Uterus (tissue), 2 donors: ENCODE measurements around the gene PAN2.

Experiments used
- POLR2A ChIP-seq, 2 donors: fragments of 450-650 bp; IDR thresholded peaks; one replicate each; pipeline ENCODE4 v1.6.1; 2016; ENCODE audit warnings: antibody characterized with exemption in 2 of 2, mild to moderate bottlenecking in 1 of 2, moderate library complexity in 1 of 2
- TF ChIP-seq, protein P1 (sequence below), 4 experiments: fragments of 200-600 bp in 2 of 4; fragments of 450-650 bp in 2 of 4; sonication (generic) in 2 of 4; IDR thresholded peaks; one replicate each; pipeline ENCODE4 v1.5.1; 2016 to 2019; ENCODE audit warnings: antibody characterized with exemption in 4 of 4, mild to moderate bottlenecking in 2 of 4, moderate library complexity in 1 of 4

DNA sequence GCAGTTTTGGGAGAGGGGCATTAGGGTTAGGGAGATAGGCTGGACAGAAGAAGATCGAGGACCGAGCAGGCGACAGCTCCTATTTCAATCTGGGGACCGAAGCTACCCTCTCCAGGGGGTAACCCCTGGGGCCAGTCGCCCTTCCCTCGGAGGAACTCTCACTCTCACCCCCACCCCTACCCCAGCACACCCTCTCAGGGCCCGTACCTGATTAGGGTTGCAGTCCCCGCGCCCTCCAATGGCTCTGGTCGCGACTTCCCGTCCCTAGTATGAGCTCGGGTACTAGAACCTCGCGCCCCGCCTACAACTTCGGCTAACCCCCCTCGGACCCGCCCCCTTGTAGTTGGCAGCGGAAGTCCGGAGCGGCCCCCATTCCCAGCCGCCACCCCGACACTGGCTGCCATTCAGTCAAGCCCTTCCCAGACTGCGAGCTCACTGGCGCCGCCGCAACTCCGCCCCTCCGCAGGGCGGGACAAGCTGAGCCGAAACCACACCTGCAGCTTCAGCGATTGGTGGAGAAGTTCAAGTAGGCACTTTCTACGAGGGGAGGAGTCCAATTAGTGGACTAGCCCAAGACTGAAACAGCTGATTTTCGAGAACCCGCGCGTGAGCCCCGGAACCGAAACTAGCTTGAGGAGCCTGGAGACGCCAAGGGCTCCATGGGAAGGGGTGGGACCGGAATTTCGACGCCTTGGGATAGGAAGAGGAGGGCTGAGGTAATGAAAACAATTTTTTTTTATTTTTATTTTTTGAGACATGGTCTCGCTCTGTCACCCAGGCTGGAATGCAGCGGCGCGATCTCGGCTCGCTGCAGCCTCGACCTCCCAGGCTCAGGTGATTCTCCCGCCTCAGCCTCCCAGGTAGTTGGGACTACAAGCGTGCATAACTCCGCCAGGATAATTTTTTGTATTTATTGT lies 26.3 kb upstream of the PAN2 start, which contains the start of gene STAT2:
- TF ChIP-seq, protein P1, sequence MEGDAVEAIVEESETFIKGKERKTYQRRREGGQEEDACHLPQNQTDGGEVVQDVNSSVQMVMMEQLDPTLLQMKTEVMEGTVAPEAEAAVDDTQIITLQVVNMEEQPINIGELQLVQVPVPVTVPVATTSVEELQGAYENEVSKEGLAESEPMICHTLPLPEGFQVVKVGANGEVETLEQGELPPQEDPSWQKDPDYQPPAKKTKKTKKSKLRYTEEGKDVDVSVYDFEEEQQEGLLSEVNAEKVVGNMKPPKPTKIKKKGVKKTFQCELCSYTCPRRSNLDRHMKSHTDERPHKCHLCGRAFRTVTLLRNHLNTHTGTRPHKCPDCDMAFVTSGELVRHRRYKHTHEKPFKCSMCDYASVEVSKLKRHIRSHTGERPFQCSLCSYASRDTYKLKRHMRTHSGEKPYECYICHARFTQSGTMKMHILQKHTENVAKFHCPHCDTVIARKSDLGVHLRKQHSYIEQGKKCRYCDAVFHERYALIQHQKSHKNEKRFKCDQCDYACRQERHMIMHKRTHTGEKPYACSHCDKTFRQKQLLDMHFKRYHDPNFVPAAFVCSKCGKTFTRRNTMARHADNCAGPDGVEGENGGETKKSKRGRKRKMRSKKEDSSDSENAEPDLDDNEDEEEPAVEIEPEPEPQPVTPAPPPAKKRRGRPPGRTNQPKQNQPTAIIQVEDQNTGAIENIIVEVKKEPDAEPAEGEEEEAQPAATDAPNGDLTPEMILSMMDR (IDR thresholded peaks at IDR 0.05): no peak
- peak; percentile 64 to 69 for TF ChIP-seq POLR2A (IDR thresholded peaks at IDR 0.05)
